ENCODE results near the gene AKAP12.
"Not testable (repeated sequence)": the region's sequence is repeated elsewhere in the genome, so short reads cannot be mapped to it uniquely, and the experiment has no call there.

AKAP12 gene

DNA sequence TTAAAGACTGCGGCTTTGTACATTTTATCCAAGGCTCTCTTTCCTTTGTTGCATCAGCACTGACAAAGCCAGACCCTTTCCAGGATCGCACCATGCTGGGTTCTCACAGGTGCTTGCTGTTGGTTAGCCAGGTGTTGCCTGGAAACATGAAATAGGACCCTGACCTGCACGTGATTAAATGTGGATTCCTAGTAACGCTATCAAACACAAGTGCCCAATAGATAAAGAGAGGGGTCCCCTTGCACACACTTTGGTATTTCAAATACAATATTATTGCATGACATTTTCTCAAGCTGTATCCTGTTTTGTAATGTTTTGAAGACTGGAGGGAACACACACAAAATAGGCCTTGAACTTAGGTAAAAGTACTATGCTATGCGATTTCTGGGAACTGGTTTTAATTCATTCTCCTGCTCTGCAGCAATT lies 73.3 kb downstream of the AKAP12 start:
- no peak for DNase-seq

- not testable (repeated sequence) for DNase-seq
Observed at GRCh38 chr6:151315661-151316060, 75.9 kb downstream of the AKAP12 start.

DNA sequence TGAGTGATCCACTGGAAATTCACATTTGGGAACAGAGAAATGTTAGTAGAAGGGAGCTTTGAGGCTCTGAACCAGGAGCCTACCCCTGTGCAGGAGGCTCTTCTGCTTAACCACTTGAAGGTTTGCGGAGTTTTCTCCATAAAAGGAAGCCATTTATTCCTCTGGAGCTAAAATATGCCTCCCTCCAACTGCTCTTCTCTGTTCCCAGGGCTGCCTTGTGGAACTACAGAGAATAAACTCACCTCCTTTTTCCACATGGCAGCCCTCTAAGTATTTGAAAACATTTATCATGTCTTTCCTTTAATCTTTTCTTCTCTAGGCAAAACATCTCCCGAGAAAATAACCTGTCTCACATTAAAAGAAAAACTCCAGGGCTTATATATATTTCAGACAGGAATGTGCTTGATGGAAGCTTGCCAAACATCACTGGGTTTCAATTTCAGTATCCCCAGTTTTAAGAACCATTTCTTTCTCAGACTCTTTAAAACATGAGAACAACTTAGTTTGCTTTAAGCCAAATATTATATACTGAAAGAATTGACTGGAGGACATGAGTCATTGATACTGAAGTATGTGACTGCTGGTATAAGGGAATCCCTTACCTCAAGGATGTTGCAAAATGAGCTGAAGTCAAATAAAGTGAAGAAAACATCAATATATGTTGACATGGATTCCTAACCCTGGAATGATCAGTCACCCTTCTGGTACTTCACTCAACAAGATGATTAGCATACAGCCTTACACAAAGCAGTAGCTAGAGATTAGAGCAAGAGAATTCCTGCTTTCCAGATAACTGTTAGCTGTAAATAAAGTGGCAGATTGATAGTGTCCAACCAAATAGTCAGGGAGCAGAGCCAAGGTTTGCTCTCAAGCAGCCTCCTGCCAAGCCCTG lies 77.6 kb downstream of the AKAP12 start:
- DNase-seq, result no peak

DNA sequence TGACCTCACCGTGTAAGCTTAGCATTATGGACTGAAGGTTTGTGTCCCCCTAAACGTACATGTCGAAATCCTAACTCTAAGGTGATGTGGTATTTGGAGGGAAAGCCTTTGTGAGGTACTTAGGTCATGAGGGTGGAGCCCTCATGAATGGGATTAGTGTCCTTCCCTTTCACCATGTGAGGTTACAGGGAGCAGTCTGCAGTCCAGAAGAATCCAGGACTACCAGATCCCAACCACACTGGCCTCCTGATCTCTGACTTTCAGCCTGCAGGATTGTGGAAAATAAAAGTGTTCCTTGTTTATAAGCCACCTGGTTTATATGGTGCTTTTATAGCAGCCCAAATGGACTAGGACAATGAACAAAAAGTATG lies 78.2 kb downstream of the AKAP12 start:
- DNase-seq, result no peak

- no peak for DNase-seq
Observed at GRCh38 chr6:151320140-151320539, 80.4 kb downstream of the AKAP12 start.

DNA sequence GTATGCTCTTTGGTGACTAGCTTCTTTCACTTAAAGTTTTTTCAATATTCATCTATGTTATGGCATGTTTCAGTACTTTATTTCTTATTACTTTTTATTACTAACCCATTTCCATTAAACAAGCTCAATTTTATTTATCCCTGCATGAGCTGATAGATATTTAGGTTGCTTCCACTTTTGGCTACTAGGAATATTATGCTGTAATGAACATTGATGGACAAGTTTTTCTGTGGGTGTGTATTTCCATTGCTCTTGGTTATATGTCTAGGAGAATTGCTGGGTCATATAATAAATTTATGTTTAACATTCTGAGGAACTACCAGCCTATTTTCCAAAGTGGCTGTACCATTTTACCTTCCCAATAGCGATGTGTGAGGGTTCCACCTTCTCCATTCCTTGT lies 81.7 kb downstream of the AKAP12 start:
- no peak for DNase-seq

DNA sequence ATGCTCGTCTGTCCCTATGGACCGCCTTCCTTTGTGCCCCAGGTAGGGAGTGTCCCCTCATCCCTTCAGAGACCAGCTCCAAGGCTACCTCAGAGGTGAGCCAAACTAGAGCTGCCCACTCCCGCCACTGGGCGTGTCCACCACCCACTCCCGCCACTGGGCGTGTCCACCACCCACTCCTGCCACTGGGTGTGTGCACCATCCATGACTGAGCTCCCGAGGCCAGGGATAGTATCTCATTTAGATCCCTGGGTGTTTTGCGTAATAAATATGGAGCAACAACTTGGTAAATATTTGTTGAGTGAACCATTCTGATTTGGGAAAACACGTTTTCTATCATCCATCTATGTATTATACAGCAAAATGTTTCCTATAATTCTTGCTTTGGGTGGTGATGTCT lies 82.8 kb downstream of the AKAP12 start:
- no peak for DNase-seq

- DNase-seq, result peak; percentile 54
Observed at GRCh38 chr6:151323791-151324487, 84.2 kb downstream of the AKAP12 start.

DNA sequence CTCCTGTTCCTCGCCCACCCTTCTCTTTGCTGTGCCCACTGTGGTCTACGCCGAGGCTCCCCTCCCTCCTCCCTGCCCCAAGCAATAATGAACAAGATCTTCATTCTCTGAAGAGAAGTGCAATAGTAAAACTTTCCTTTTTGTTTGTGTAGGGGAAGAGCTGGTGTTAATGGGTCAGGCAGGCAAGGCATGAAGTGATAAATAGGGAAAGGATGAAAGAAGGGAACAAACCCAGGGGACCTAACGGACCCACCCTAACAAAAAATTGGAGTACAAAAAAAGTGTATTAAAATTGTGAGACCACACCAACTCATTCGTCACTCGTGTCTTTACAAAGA lies 84.7 kb downstream of the AKAP12 start:
- DNase-seq, result no peak

DNA sequence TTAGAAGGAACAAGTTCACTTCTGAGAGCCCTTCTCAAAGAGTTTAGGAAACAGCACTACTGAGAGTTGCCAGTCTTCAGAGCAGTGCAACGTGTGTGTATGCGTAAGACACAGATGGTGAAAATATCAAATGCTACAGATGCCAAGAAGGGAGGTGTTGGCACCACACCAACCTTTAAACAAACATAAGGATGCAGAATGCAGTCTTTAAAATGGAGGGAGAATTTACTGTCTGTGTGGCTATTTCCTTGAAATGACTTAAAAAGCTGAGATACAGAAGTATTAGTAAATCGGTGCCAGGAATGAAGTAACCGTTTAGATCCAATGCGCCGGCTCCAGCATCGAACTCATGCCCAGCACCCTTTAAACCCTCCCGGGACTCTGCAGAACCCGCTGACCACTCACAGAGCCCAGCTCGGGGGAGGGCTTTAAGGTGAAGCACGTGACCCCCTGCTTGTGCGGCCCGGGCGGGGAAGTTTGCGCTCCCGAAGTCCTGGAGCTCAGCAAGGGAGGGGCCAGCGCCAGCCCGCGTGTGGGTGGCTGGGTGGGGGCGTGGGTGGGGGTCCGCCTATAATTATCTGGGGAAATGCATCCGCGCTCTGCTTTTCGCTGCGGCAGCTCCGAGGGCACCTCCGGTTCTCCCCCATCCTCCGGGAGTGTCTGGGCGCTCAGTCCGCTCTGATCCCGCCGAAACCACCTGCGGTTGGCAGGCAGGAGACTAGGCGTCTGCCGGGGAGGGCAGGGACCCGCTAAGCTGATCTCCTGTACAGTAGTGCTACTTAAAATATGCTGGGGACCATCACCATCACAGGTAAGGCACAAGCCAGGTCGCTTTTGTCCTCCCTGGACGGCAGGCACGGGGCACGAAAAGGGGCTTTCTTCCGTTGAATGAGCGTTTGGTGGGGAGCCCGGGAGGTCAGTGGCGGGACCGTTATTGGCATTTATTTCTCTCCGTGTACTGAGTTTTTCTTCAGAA lies 85.6 kb downstream of the AKAP12 start:
- peak; percentile 4 for DNase-seq

DNA sequence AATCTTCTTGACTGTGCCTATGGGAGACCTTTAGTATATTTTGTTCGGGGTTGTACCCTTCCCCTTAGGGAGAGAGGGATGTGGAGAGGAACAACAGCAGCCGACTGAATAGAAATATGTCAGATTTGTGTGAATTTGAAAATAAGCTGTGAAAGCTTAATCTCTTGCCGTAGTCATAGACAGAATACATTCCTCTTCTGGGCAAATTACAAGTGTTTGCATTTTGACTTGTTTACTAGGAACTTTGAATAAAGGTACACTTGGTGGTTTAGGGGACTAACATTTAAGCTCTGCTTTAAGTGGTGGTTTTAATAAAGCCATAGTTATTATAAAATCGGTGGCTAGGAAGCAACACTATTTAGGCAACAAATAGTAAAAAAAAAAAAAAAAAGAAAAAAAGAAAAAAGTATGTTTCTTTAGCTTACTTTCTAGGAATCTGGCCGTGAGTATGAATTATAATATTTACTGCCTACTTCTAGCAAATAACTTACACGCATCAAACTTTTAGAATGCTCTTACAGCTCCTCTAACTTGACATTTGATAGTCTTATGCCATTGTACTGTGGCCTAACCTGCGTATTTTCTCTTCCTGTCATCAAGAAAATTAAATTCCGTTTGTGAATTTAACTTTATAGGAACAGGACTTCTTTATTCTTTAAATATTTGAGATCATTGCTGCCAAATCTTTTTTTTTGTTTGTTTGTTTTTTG lies 86.5 kb downstream of the AKAP12 start:
- no peak for DNase-seq

DNA sequence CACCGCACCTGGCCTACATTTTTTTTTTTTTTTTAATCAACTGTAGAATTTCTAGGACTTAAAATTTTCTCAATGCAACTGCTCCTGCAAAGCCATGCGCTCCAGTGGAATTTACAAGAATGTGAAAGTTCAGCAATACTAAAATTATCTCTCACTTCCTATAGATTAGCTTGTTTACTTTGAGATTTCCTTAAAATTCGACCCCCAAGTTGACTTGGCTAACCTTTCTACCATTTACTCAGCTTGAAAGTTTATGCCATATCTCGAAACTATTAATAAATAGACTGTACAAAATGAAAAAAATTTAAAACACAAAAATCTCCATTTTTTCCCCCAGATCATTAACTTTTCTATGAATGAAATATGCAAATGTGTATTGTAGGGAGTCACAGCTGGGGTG lies 87.3 kb downstream of the AKAP12 start:
- DNase-seq, result no peak

DNA sequence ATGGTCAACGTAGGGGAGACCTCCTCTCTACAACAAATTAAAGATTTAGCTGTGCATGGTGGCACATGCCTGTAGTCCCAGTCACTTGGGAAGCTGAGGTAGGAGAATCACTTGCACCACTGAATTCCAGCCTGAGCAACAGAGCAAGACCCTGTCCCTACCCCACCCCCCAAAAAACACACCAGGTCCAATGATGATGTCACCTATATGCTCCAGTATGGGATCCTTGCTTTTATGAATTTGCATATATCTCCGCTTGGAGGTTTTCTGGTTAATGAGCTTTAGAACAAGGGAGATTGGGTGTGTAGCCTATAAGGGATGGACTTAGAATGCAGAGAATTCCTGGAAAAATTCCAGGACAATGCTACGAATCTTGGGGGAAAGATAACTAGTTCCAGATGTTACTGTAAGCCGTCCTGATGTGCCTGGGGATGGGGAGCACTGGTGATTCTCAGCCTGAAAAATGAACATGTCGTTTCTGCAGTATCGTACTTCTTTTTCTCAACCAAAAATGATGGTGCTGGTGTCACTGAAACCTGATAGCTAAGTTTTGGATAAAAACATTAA lies 90.4 kb downstream of the AKAP12 start:
- no peak for DNase-seq

DNA sequence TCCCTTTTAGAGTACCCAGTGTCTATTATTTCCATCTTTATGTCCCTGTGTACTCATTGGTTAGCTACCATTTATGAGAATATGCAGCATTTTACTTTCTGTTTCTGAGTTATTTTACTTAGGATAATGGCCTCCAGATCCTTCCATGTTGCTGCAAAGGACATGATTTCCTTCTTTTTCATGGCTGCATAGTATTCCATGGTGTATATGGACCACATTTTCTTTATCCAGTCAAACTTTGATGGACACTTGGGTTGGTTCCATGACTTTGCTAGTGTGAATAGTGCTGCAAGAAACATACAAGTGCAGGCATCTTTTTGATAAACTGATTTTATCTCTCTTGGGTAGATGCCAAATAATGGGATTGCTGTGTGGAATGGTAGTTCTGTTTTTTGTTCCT lies 96.2 kb downstream of the AKAP12 start:
- DNase-seq, result no peak

DNA sequence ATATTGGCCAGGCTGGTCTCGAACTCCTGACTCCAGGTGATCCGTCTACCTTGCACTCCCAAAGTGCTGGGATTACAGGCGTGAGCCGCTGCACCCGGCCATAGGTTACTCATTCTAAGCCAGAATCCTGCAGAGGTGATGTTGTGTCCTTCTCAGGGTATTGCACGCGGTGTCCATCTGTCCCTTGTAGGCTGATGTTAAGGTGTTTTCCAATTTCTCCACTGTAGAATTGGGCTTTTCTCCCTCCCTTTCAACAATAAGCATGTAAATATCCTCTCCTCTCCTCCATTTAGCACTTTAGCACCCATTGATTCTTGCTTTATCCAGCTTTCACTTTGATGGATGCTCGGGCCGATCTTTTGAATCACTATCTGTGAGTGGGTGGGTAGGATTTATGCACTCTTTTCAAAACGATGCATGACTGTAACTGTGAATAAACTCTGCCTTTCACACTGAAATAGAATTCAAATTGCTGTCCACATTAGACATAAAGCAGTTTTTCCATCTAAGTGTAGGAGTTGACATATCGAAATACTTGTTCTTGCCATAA lies 99.0 kb downstream of the AKAP12 start:
- no peak for DNase-seq

GRCh38 chr6:151339369-151339768 lies 99.6 kb downstream of the AKAP12 start:
- DNase-seq, result no peak

GRCh38 chr6:151340219-151340978 lies 100.6 kb downstream of the AKAP12 start:
- no peak for DNase-seq

DNA sequence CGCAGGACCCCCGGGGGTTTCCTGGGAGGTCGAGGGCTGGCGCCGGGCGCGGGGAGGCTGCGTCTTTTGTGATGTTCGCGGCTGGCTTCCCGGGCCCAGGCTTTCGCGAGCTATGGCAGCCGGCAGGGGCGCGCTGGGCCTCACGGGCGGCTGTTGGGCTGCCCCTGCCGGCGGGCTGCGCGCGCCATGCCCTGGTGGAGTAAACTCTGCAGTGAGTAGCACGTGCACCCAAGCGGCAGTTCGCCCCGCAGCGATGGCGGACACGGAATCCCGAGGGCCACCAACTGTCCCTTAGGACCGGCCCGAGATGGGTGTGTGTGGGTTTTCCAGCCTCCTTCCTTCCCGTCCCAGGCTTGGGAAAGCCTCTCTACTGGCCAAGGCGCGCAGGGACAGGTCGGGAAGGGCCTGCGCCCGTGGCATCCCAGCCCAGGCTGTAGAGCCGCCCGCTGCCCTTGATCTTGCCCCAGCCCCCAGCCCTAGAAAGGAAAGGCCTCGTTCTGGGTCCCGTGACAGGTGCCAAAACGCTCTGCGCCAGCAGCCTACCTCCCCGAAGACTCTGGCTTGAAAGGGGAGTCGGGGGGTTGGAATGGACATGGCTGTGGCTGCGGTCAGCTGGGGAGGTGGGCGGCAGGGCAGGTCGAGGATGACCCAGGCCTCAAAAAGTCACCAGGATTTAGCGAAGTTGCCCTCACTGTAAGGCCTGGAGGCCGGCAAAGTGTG lies 101.9 kb downstream of the AKAP12 start:
- DNase-seq, result no peak

DNA sequence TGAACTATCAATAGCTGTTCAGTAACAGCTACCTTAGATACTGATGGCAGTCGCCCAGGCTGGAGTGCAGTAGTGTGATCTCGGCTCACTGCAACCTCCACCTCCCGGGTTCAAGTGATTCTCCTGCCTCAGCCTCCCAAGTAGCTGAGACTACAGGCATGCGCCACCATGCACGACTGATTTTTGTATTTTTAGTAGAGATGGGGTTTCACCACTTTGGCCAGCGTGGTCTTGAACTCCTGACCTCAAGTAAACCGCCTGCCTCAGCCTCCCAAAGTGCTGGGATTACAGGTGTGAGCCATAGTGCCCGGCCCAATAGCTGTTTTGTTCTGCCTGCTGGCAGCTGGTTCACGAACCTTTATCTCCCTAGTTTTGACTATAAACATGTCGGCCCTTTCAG lies 103.0 kb downstream of the AKAP12 start:
- DNase-seq, result not testable (repeated sequence)

GRCh38 chr6:151349651-151350270 lies 110.0 kb downstream of the AKAP12 start:
- no peak for DNase-seq
